Neutrophil (primary cell): ENCODE measurements around the gene BCAS3.
"Not testable (repeated sequence)": the region's sequence is repeated elsewhere in the genome, so short reads cannot be mapped to it uniquely, and the experiment has no call there.

Experiments used
- H3K27ac ChIP-seq: fragments of 200-600 bp; sonication (generic); 2 replicates; pipeline ENCODE4 v1.5.1; 2016; ENCODE audit warnings: mild to moderate bottlenecking, moderate library complexity
- H3K27me3 ChIP-seq: fragments of 200-600 bp; sonication (generic); 2 replicates; pipeline ENCODE4 v1.6.0; 2016; ENCODE audit warnings: mild to moderate bottlenecking
- H3K36me3 ChIP-seq: fragments of 200-600 bp; sonication (generic); 2 replicates; pipeline ENCODE4 v1.5.1; 2017
- H3K4me1 ChIP-seq, 2 experiments: fragments of 200-600 bp in 1 of 2; sonication (generic) in 1 of 2; 1 replicate in 1 of 2; 2 replicates in 1 of 2; pipeline versions ENCODE4 v1.5.1 to v1.6.1; 2013 to 2016; ENCODE audit warnings: low read depth in 1 of 2, low read length in 1 of 2, mild to moderate bottlenecking in 1 of 2, moderate library complexity in 1 of 2; ENCODE audit not compliant: control insufficient read depth in 1 of 2, insufficient read depth in 1 of 2
- H3K4me3 ChIP-seq, 2 experiments: fragments of 200-600 bp in 1 of 2; sonication (generic) in 1 of 2; 1 replicate in 1 of 2; 2 replicates in 1 of 2; pipeline ENCODE4 v1.5.1; 2013 to 2016; ENCODE audit warnings: low read depth in 1 of 2, low read length in 1 of 2, mild to moderate bottlenecking in 1 of 2, moderate library complexity in 1 of 2
- H3K9me3 ChIP-seq: fragments of 200-600 bp; sonication (generic); 2 replicates; pipeline ENCODE4 v1.5.1; 2016
- CTCF ChIP-seq: fragments of 200-600 bp; sonication (generic); IDR thresholded peaks from 2 replicates; pipeline ENCODE4 v1.5.1; 2016; ENCODE audit warnings: antibody characterized with exemption

BCAS3 gene

GRCh38 chr17:60874772-60875171, 197.1 kb downstream of the BCAS3 start:
- no peak for TF ChIP-seq CTCF
- H3K4me1 ChIP-seq = no peaks in the 10 kb centered on the region
- H3K27ac ChIP-seq = no peak overlapping the region
- H3K4me3 ChIP-seq = no peak overlapping the region
- no peaks in the 10 kb centered on the region for H3K9me3 ChIP-seq
- H3K27me3 ChIP-seq = no peaks in the 10 kb centered on the region
- no peaks in the 10 kb centered on the region for H3K36me3 ChIP-seq

- not testable (repeated sequence) for H3K9me3 ChIP-seq, H3K4me3 ChIP-seq, H3K27ac ChIP-seq, H3K4me1 ChIP-seq, H3K27me3 ChIP-seq, H3K36me3 ChIP-seq
Measured at GRCh38 chr17:60886731-60887613, 209.3 kb downstream of the BCAS3 start.

- Histone ChIP-seq H3K27me3 (no peaks in the 10 kb centered on the region), H3K4me3 (no peak overlapping the region), H3K27ac (no peak overlapping the region), H3K9me3 (no peaks in the 10 kb centered on the region), H3K36me3 (no peaks in the 10 kb centered on the region), H3K4me1 (no peaks in the 10 kb centered on the region)
- TF ChIP-seq CTCF = no peak
Measured at GRCh38 chr17:60887614-60888028, 210.0 kb downstream of the BCAS3 start.

- Histone ChIP-seq H3K4me1 (no peaks in the 10 kb centered on the region), H3K27me3 (no peaks in the 10 kb centered on the region), H3K9me3 (no peaks in the 10 kb centered on the region), H3K4me3 (no peak overlapping the region), H3K27ac (no peak overlapping the region), H3K36me3 (no peaks in the 10 kb centered on the region)
- TF ChIP-seq CTCF = no peak
Measured at GRCh38 chr17:60888812-60889709, 211.4 kb downstream of the BCAS3 start.

- Histone ChIP-seq H3K4me3 (no peak overlapping the region), H3K27ac (no peak overlapping the region), H3K4me1 (no peaks in the 10 kb centered on the region), H3K9me3 (no peaks in the 10 kb centered on the region), H3K27me3 (no peaks in the 10 kb centered on the region), H3K36me3 (no peaks in the 10 kb centered on the region)
- no peak for TF ChIP-seq CTCF
Measured at GRCh38 chr17:60891149-60891548, 213.5 kb downstream of the BCAS3 start.

- Histone ChIP-seq H3K4me1 (no peaks in the 10 kb centered on the region), H3K4me3 (no peak overlapping the region), H3K36me3 (no peaks in the 10 kb centered on the region), H3K27ac (no peak overlapping the region), H3K9me3 (peaks cover 5% of the 10 kb centered on the region), H3K27me3 (no peaks in the 10 kb centered on the region)
- TF ChIP-seq CTCF = no peak
Measured at GRCh38 chr17:60893475-60893874, 215.8 kb downstream of the BCAS3 start.
